Left lung (tissue), 10 donors: ENCODE results near the gene ASB3. TPM values are rescaled to one million over a fixed set of nuclear protein-coding genes. Genes with fewer than 3 reads are reported as not detected.

ENCODE experiments used
- ATAC-seq: fragments of 200-7000 bp; cut with Tn5 transposase; one replicate; pipeline ENCODE4 v1.9.1; 2020; ENCODE audit warnings: moderate library complexity
- DNase-seq, 4 donors: peaks; one replicate each; pipeline ENCODE4 v3.0.0-alpha.2; 2013 to 2020
- H3K27ac ChIP-seq, 2 donors: fragments of 200-600 bp; sonication (generic) in 1 of 2; one replicate each; pipeline versions ENCODE4 v1.5.0 to v1.8.0; 2020 to 2021
- H3K27me3 ChIP-seq, 2 donors: fragments of 200-600 bp; sonication (generic) in 1 of 2; one replicate each; pipeline versions ENCODE4 v1.5.0 to v1.8.0; 2020 to 2021
- H3K36me3 ChIP-seq, 2 donors: fragments of 200-600 bp; sonication (generic) in 1 of 2; one replicate each; pipeline versions ENCODE4 v1.5.0 to v1.8.0; 2020 to 2021
- H3K4me1 ChIP-seq, 2 donors: fragments of 200-600 bp; one replicate each; pipeline ENCODE4 v1.8.0; 2021
- H3K4me3 ChIP-seq, 2 donors: fragments of 200-600 bp; sonication (generic) in 1 of 2; one replicate each; pipeline versions ENCODE4 v1.5.0 to v1.8.0; 2020 to 2021; ENCODE audit warnings: mild to moderate bottlenecking in 1 of 2
- H3K9me3 ChIP-seq, 2 donors: fragments of 200-600 bp; sonication (generic) in 1 of 2; one replicate each; pipeline versions ENCODE4 v1.5.0 to v1.8.0; 2020 to 2021
- intact Hi-C, 2 donors: fragments of 100-400 bp; cut with DNase I; formaldehyde crosslinking; loops; one replicate each; pipeline versions ENCODE4 v1.11.2 to v1.14.2; 2022
- polyA plus RNA-seq, 6 donors: library from polyadenylated mRNA; unstranded; fragments of 120-200 nt; gene quantifications; one replicate each; pipeline ENCODE4 v1.2.1, GENCODE V29; 2013; ENCODE audit not compliant: insufficient read length in 6 of 6
- total RNA-seq, 2 donors: library from RNA; stranded (reverse); fragmentation: NEBNext Ultra II Directional; extraction: Animal tissue kit (Norgen Biotek cat#: 25700); gene quantifications; one replicate each; pipeline ENCODE4 v1.2.1, GENCODE V29; 2021
- TF ChIP-seq, protein P1 (sequence below), 2 donors: fragments of 200-600 bp; sonication (generic) in 1 of 2; IDR thresholded peaks; one replicate each; pipeline versions ENCODE4 v1.5.0 to v1.8.0; 2021; ENCODE audit warnings: antibody characterized with exemption in 2 of 2
- donor health status: DM: no; HTN: yes; CAD: no.
- donor health status: DM: no; HTN: no; CAD: no.

The ASB3 gene
- total and polyA plus RNA-seq, 8 donors, result 22.7 to 39.6 (median 31.3) TPM

DNA sequence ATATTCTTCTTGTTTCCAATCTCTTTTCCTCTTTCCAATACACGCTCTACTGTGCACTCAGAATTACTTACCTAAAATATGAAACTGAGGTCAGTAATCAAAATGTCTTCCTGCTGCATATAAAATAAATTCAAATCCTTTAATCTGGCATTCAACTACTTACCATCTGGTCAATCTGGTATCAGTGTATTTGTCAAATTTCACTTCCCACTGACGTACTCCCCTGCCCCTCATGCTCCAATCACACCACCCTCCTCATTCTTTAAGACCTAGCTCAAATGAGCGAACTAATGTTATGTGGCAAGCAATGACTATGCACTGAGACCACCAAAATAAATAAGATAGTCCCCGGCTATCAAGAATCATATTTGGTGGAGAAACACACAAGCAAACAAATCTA, 6.7 kb downstream of the ASB3 start:
- ATAC-seq (no peak), DNase-seq (no peak)
- peaks cover 0 to 25% of the 10 kb centered on the region in 2 donors for H3K4me1 ChIP-seq
- no peak overlapping the region for H3K4me3 ChIP-seq
- TF ChIP-seq, protein P1, sequence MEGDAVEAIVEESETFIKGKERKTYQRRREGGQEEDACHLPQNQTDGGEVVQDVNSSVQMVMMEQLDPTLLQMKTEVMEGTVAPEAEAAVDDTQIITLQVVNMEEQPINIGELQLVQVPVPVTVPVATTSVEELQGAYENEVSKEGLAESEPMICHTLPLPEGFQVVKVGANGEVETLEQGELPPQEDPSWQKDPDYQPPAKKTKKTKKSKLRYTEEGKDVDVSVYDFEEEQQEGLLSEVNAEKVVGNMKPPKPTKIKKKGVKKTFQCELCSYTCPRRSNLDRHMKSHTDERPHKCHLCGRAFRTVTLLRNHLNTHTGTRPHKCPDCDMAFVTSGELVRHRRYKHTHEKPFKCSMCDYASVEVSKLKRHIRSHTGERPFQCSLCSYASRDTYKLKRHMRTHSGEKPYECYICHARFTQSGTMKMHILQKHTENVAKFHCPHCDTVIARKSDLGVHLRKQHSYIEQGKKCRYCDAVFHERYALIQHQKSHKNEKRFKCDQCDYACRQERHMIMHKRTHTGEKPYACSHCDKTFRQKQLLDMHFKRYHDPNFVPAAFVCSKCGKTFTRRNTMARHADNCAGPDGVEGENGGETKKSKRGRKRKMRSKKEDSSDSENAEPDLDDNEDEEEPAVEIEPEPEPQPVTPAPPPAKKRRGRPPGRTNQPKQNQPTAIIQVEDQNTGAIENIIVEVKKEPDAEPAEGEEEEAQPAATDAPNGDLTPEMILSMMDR (IDR thresholded peaks at IDR 0.05), result no peak
- peaks cover 0 to 12% of the 10 kb centered on the region in 2 donors for H3K36me3 ChIP-seq
- no peaks in the 10 kb centered on the region for H3K27me3 ChIP-seq
- intact Hi-C loops, result no loop called here
- H3K9me3 ChIP-seq, result no peaks in the 10 kb centered on the region
- H3K27ac ChIP-seq, result no peak overlapping the region

DNA sequence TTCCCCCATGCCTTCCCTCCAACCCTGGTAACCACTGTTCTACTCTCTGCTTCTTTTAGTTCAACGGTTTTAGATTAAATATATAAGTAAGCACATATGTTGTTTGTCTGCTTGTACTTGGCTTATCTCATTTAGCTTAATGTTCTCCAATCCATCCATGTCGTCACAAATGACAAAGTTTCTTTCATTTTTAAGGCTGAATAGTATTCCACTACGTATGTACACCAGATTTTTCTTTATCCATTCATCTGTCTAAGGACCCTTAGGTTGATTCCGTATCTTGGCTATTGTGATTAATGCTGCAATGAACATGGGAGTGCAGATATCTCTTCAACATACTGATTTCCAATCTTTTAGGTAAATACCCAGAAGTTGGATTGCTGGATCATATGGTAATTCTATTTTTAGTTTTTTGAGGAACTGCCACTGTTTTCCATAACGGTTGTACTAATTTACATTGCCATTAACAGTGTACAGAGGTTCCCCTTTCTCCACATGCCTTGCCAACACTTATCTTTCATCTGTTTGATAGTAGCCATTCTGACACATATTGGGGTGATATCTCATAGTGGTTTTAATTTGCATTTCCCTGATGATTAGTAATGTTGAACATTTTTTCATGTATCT, 8.1 kb downstream of the ASB3 start:
- TF ChIP-seq, protein P1 (IDR thresholded peaks at IDR 0.05), result no peak
- no peaks in the 10 kb centered on the region for H3K27me3 ChIP-seq

DNA sequence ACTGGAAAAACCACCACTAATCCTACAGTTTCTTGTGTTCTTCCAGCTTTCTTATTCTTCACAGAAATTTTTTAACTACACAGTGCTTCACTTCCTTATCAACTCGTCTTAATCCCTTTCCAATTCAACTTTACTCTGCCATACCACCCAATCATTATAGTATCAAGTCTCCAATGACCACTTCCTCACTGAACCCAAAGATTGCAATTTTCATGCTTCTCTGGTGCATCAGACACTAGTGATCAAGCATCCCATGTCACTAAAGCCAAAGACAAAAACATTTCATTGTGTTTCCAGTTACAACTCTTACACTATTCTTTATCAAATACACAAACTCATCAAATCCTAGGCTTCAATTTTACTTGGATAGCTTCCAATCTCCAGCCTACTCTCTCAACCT, 9.6 kb downstream of the ASB3 start:
- Histone ChIP-seq H3K4me3 (no peak overlapping the region), H3K4me1 (peaks cover 0 to 6% of the 10 kb centered on the region in 2 donors), H3K27ac (no peak overlapping the region), H3K27me3 (no peaks in the 10 kb centered on the region), H3K9me3 (no peaks in the 10 kb centered on the region), H3K36me3 (peaks cover 0 to 26% of the 10 kb centered on the region in 2 donors)
- DNase-seq (no peak), ATAC-seq (no peak)
- intact Hi-C loops, result no loop called here
- TF ChIP-seq, protein P1 (IDR thresholded peaks at IDR 0.05), result no peak

More for the DNA sequence above, 8.1 kb downstream of the ASB3 start:
- ATAC-seq (no peak), DNase-seq (no peak)
- no peak overlapping the region for H3K4me3 ChIP-seq
- H3K36me3 ChIP-seq, result peaks cover 0 to 26% of the 10 kb centered on the region in 2 donors
- no peaks in the 10 kb centered on the region for H3K9me3 ChIP-seq
- peaks cover 0 to 13% of the 10 kb centered on the region in 2 donors for H3K4me1 ChIP-seq
- H3K27ac ChIP-seq, result no peak overlapping the region
- intact Hi-C loops, result no loop called here

DNA sequence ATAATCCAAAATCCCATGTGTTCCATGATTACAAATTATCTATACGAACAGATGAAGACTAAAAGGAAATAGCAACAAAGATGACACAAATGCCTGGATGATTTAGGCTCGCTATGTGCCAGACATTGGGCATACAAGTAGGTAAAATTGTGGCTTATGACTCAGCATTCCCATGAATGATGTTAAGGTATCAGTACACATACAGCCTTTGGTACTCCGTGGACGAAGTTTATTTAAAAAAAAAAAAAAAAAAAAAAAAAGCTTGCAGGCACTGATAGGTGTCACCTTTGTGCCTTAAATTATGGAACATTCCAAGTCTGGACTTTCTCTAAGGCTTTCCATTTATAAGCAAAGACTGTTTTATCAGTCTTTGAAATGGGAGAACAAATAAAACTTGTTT, 16.5 kb downstream of the ASB3 start:
- Histone ChIP-seq H3K4me1 (peaks cover 0 to 16% of the 10 kb centered on the region in 2 donors), H3K27me3 (no peaks in the 10 kb centered on the region), H3K9me3 (no peaks in the 10 kb centered on the region), H3K36me3 (peaks cover 0 to 14% of the 10 kb centered on the region in 2 donors), H3K4me3 (no peak overlapping the region), H3K27ac (no peak overlapping the region)
- intact Hi-C loops, result no loop called here
- ATAC-seq (no peak), DNase-seq (no peak)
- TF ChIP-seq, protein P1 (IDR thresholded peaks at IDR 0.05), result no peak

DNA sequence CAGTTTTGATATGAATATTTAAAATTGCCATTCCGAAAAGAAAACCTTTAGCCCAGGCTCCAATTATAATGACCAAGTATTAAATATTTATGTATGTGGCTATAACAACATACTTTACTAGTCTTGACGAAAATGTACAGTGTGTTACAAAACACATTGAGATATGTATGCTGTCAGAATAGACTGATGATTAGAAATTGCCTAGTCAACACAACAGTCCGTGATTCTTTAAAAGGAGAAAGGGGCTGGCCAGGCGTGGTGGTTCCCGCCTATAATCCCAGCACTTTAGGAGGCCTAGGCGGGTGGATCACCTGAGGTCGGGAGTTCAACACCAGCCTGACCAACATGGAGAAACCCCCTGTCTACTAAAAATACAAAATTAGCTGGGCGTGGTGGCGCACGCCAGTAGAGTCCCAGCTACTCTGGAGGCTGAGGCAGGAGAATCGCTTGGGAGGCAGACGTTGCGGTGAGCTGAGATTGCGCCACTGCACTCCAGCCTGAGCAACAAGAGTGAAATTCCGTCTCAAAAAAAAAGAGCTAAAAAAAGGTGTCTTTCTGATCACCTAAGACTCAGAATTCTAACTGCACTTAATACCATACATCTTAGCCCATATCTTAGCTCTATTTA, 17.3 kb downstream of the ASB3 start:
- H3K9me3 ChIP-seq, result no peaks in the 10 kb centered on the region
- intact Hi-C loops, result no loop called here
- TF ChIP-seq, protein P1 (IDR thresholded peaks at IDR 0.05), result no peak
- no peaks in the 10 kb centered on the region for H3K27me3 ChIP-seq
- DNase-seq (no peak), ATAC-seq (no peak)
- peaks cover 0 to 16% of the 10 kb centered on the region in 2 donors for H3K4me1 ChIP-seq
- peak overlapping the region in 1 of 2 donors; percentile 74 for H3K4me3 ChIP-seq
- peaks cover 0 to 8% of the 10 kb centered on the region in 2 donors for H3K36me3 ChIP-seq
- no peak overlapping the region for H3K27ac ChIP-seq
